Astrocyte (in vitro differentiated cells and primary cell): ENCODE data around the gene E2F2.

Experiments used
- CTCF ChIP-seq: IDR thresholded peaks from 2 replicates; pipeline ENCODE4 v1.5.1; 2011; ENCODE audit warnings: low read depth, mild to moderate bottlenecking, inconsistent platforms, low read length, moderate library complexity; ENCODE audit not compliant: insufficient read depth
- EZH2 ChIP-seq: IDR thresholded peaks from 2 replicates; pipeline ENCODE4 v1.6.1; 2012; ENCODE audit warnings: mild to moderate bottlenecking, low read length, inconsistent platforms; ENCODE audit not compliant: insufficient read depth

- TF ChIP-seq CTCF, result no peak
- no peak for TF ChIP-seq EZH2
These were observed 34.7 kb upstream of the E2F2 start for GRCh38 chr1:23565776-23566175.
